Cardiac muscle cell (in vitro differentiated cells and primary cell): ENCODE measurements around the gene HID1. TPM values are rescaled to one million over a fixed set of nuclear protein-coding genes. Genes with fewer than 3 reads are reported as not detected.
A peak's percentile ranks its signal among the peaks of the same experiment; 100 is the strongest.

Experiments
- DNase-seq, 2 donors: peaks; one replicate each; pipeline versions ENCODE4 v3.0.0 to v3.0.0-alpha.2; 2010 to 2017; ENCODE audit warnings: low read depth in 1 of 2, low spot score in 1 of 2
- H3K27ac ChIP-seq: fragments of 200-600 bp; sonication (generic); 2 replicates; pipeline ENCODE4 v1.5.1; 2016
- H3K27me3 ChIP-seq: fragments of 200-600 bp; sonication (generic); 2 replicates; pipeline ENCODE4 v1.6.0; 2016; ENCODE audit warnings: control low read depth
- H3K36me3 ChIP-seq: fragments of 200-600 bp; sonication (generic); 2 replicates; pipeline ENCODE4 v1.5.1; 2016; ENCODE audit warnings: control low read depth
- H3K4me1 ChIP-seq: fragments of 200-600 bp; sonication (generic); 2 replicates; pipeline ENCODE4 v1.8.1; 2017; ENCODE audit warnings: low read depth, mild to moderate bottlenecking, mixed run types
- H3K4me3 ChIP-seq: fragments of 200-600 bp; sonication (generic); 2 replicates; pipeline ENCODE4 v1.5.1; 2016; ENCODE audit warnings: mild to moderate bottlenecking
- H3K9me3 ChIP-seq: fragments of 200-600 bp; sonication (generic); 2 replicates; pipeline ENCODE4 v1.5.1; 2017; ENCODE audit warnings: low read depth, mild to moderate bottlenecking, control low read depth
- CTCF ChIP-seq: IDR thresholded peaks from 2 replicates; pipeline ENCODE4 v1.5.1; 2012; ENCODE audit warnings: low read depth, mild to moderate bottlenecking, low read length
- polyA plus RNA-seq: library from polyadenylated mRNA; unstranded; fragments of >200 nt; fragmentation: Nextera tagmentation; extraction: Ambion mirVana; gene quantifications from 2 replicates; pipeline ENCODE4 v1.2.1, GENCODE V29; 2016
- total RNA-seq: library from RNA; depleted of rRNA; stranded (reverse); fragments of >200 nt; gene quantifications from 2 replicates; pipeline ENCODE4 v1.2.3, GENCODE V29; 2016

Gene HID1
- total and polyA plus RNA-seq, 2 experiments from 2014 or later = 45.4 to 46.3 TPM

- Histone ChIP-seq H3K4me1 (no peaks in the 10 kb centered on the region), H3K4me3 (peak overlapping the region; percentile 61), H3K27me3 (no peaks in the 10 kb centered on the region), H3K36me3 (no peaks in the 10 kb centered on the region), H3K9me3 (no peaks in the 10 kb centered on the region), H3K27ac (peak overlapping the region; percentile 61)
- no peak for DNase-seq
- no peak for TF ChIP-seq CTCF
Measured at GRCh38 chr17:74981318-74981978, 8.9 kb upstream of the HID1 start.

GRCh38 chr17:74979408-74980146 is 7.0 kb upstream of the HID1 start:
- Histone ChIP-seq H3K4me3 (no peak overlapping the region), H3K36me3 (no peaks in the 10 kb centered on the region), H3K27me3 (peaks cover 17% of the 10 kb centered on the region), H3K4me1 (no peaks in the 10 kb centered on the region), H3K27ac (no peak overlapping the region), H3K9me3 (no peaks in the 10 kb centered on the region)
- no peak for DNase-seq
- TF ChIP-seq CTCF = no peak

GRCh38 chr17:74978240-74978639 is 5.7 kb upstream of the HID1 start:
- TF ChIP-seq CTCF = no peak
- no peak for DNase-seq
- Histone ChIP-seq H3K4me1 (no peaks in the 10 kb centered on the region), H3K36me3 (no peaks in the 10 kb centered on the region), H3K9me3 (no peaks in the 10 kb centered on the region), H3K27ac (no peak overlapping the region), H3K27me3 (peaks cover 30% of the 10 kb centered on the region), H3K4me3 (no peak overlapping the region)

DNA sequence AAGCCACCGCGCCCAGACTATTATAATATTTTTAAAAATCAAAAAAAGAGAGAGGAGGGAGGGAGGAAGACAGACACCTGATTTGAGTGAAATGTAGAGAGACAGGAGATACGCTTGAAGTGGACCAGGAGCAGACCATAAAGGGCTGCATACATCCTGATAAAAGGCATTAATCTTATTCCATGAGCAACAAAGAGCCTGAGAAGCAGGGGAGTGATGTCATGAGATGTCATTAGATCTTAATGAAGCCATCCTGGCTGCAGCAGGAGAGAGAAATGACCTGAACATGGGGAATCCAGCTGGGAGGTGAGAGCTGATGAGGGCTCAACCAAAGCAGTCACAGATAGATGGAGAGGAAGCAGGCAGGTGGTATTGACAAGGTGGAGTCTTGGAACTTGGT is 5.2 kb upstream of the HID1 start:
- no peak for TF ChIP-seq CTCF
- DNase-seq = no peak
- peaks cover 35% of the 10 kb centered on the region for H3K27me3 ChIP-seq
- H3K27ac ChIP-seq = no peak overlapping the region
- H3K36me3 ChIP-seq = no peaks in the 10 kb centered on the region
- no peaks in the 10 kb centered on the region for H3K4me1 ChIP-seq
- no peak overlapping the region for H3K4me3 ChIP-seq
- H3K9me3 ChIP-seq = no peaks in the 10 kb centered on the region

DNA sequence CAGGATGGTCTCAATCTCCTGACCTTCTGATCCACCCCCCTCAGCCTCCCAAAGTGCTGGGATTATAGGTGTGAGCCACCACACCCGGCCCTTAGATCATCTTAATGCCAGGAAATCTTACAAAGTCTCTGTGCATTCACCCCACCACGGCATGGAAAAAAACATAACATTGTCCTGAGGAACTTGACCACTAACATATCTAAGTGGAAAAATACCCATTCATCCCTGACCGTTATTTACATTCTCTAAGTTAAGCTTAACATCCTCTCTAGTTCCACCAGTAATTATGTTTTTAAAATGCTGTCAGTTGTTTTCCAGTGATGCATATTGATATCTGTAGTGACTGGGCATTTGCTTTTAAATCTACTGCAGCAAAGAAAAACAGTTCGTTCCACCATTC is 3.4 kb upstream of the HID1 start:
- Histone ChIP-seq H3K36me3 (no peaks in the 10 kb centered on the region), H3K9me3 (no peaks in the 10 kb centered on the region), H3K4me1 (peaks cover 7% of the 10 kb centered on the region), H3K27ac (no peak overlapping the region), H3K27me3 (peaks cover 36% of the 10 kb centered on the region), H3K4me3 (no peak overlapping the region)
- DNase-seq = no peak
- no peak for TF ChIP-seq CTCF
